Measurements from ENCODE around the gene SNAI1.

The SNAI1 gene

DNA sequence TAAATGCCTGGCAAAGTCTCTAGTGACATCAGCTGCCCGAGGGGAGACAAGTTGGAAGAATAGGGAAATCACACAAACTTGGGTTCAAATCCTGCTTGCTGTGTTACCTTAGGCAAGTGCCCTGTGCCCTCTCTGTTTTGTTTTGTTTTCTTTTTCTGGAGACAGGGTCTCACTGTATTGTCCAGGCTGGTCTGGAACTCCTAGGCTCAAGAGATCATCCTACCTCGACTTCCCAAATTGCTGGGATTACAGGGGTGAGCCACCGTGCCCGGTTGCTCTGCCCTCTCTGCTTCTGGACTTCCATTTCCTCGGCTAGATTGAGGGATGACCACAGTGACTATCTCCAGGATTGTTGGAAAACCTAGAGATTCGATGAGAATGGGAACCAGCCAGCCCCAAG, 55.4 kb downstream of the SNAI1 start:
- FAIRE-seq: no peak

Measured in islet of Langerhans (tissue), 1 donor.